Urothelium cell line (cell line): ENCODE results near the gene ULBP2.

Experiments used
- DNase-seq: peaks from one replicate; pipeline ENCODE4 v3.0.0; 2011; ENCODE audit warnings: low spot score, mixed read lengths
- FAIRE-seq: peaks from 2 replicates; lab custom pipeline; 2011; peaks lifted over from hg19 to GRCh38; lab: Jason Lieb, UNC

Gene ULBP2, protein sequence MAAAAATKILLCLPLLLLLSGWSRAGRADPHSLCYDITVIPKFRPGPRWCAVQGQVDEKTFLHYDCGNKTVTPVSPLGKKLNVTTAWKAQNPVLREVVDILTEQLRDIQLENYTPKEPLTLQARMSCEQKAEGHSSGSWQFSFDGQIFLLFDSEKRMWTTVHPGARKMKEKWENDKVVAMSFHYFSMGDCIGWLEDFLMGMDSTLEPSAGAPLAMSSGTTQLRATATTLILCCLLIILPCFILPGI

DNA sequence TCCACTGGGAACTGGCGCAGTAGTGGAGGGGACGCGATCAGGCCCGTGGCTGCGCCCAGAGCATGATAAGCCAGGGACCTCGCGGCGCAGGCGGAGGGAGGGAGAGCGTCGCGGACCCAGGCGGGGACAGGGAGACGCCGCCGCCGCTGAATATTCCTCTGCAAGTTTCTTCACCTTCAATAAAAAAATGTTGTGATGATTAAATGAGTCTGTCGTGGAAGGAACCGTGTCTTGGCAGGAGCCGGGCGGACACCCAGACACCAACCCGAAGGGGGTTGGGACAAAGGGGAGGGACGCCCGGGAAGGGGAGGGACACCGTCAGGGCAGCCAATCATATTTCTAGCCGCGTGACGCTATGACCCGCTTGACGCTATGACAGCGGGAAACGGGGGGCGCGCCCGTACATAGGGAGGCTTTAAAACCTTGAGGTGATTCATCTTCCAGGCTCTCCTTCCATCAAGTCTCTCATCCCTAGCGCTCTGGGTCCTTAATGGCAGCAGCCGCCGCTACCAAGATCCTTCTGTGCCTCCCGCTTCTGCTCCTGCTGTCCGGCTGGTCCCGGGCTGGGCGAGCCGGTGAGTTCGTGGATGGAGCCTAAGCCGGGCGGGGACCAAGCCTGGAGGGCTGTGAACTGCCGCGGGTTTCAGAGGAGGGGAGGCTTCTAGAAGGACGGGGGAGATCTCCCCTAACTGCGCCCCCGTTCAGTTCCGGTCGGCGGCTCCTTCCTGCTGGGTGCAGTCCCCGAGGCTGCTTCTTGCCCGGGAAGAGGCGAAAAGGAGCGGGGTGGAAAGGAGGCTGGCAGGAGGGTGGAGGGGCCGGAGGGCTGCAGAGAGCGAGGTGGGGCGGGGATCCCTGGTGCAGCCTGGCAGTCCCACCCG is at the start of gene ULBP2:
TSS of gene ULBP2 (plus strand) at position 432 of the 878 bp plus-strand sequence. CDS start at position 491, 59 bp downstream.
- peak; percentile 96 for DNase-seq
- FAIRE-seq, result peak; percentile 44

DNA sequence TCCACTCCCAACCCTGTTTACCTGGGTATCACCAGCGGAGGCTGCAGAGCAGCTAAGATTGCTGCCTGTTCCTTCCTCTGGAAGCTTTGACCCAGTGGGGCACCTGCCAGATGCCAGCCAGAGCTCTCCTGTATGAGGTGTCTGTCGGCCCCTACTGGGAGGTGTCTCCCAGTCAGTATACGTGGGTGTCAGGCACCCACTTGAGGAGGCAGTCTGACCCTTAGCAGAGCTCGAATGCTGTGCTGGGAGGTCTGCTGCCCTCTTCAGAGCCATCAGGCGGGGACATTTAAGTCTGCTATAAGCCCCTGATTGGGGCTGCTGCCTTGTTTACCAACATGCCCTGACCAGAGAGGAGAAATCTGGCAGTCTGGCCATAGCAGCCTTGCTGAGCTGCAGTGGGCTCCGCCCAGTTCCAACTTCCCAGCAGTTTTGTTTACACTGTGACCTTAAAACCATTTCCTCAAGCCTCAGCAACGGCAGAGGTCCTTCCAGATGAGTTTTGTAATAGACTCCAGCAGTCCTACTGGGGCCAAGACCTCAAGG is 46.7 kb upstream of the ULBP2 start:
- DNase-seq, result no peak
- FAIRE-seq, result no peak

DNA sequence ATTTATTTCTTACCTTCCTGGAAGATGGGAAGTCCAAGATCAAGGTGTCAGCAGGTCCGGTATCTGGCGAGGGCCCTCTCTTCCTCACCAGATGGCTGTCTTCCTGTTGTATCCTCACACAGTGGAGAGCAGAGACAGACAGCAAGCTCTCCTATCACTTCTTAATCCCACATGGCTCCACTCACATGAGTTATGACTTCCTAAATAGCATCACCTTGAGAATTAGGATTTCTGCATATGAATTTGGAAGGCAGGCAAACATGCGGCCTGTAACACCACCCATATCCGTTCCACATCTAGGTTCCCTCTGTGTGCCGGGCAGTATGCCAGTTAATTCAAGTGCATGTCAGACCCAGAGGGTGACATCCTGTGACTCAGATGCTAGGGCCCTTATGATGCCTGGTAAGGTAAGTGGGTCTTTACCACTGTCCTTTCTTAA is 46.0 kb upstream of the ULBP2 start:
- DNase-seq (peak; percentile 72), FAIRE-seq (no peak)

DNA sequence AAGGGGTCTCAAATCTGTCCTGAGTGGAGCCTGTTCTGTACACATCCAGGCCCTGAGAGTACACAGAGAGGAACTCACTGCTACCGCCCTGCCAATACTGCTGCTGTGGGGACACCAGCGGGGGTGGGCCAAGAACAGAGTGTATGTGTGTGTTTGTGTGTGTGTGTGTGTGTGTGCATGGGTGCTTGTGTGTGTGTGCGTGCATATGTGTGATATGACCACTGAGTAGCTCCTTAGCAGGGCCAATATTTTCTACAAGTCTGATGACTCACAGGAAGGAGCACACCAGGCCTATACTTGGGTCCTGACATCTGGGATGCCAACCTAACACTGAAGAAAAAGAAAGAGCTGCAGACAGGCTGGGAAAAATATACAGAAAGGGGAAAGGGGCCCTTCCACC is 45.3 kb upstream of the ULBP2 start:
- DNase-seq (peak; percentile 48), FAIRE-seq (peak; percentile 9)

DNA sequence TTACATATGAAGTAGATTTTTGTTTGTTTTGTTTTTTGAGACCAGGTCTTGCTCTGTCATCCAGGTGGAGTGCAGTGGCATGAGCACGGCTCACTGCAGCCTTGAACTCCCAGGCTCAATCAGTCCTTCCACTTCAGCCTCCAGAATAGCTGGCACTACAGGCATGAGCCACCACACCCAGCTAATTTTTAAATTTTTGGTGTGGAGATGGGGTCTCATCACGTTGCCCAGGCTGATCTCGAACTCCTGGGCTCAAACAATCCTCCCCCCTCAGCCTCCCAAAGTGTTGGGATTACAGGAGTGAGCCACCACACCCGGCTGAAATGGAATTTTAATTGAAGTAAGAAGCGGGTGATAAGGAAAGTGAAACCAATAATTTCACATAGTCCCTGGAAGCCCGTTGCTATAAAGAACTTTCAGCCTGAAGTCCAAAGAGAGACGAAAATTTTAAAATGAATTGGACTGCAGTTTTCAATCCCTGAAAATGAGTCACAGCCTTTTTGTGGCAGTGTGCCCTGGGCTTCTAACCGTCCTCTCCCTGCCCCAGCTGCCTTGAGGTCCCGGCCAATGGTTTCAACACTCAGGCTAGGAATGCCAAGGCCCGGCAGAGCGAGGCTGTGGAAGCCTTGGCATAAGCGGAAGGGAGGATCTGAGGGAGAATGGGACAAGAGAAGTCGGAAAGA is 44.7 kb upstream of the ULBP2 start:
- DNase-seq (peak; percentile 83), FAIRE-seq (no peak)

DNA sequence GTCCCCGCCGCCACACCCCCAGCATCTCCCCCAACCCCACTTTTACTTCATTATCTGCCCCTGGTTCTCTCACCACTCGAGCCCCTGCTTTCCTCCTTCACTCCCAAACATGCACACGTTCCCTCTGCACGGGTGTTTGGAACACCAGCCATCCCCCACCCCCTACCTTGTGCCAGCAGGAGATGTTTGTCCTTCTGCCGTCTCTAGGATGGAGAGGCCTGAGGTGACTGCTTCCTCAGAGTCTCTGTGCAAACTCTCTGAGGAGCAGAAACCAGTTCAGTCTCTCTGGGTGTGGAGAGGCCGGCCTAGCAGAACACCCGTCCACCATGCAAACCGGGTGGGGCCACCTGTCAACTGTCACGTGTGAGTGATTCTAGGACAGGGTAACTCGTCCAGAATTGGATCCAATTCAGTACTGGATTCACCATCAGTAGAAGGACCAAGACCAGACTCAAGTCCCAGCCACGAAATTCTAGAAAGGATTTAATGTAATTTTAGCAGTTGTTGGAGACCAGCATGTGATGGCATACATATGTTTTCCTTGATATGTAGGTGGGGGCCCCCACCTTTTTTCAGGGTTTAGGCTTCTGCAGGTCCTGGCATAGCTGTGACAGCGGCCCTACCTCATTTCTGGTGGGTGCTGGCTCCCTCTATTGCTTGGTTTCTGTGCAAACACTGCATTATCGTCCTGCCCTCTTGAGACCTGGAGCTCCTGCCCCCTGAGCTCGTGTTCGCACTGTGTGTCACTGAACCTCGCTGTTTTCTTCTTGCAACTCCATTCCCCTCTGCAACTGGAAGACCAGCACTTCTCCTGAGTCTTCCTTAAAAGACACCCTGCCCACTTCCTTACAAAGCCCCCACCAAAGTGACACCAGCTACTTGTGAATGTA is 43.7 kb upstream of the ULBP2 start, which contains the start of gene RAET1E:
TSS of gene RAET1E (minus strand) at position 259 of the 890 bp plus-strand sequence. CDS start 7,212 bp downstream, outside the sequence.
- DNase-seq (no peak), FAIRE-seq (no peak)

DNA sequence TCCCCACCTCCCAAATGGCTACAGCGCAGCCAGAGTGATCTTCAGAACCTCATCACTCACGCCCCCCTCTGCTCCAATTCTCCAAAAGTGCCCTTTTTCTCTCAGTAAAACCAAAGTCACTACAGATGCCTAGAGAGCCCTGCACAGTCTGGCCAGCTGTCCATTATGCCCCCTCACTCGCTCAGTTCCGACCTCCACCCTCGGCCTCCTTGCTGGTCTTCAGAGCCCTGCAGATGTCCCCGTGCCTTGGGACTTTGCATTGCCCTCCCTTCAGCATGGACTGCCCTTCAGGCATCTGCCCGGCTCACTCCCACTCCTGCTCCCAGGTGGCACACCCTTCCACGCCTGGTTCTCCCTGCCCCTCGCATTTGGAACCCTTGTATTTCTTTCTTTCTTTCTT is 42.8 kb upstream of the ULBP2 start:
- no peak for DNase-seq
- FAIRE-seq, result no peak

DNA sequence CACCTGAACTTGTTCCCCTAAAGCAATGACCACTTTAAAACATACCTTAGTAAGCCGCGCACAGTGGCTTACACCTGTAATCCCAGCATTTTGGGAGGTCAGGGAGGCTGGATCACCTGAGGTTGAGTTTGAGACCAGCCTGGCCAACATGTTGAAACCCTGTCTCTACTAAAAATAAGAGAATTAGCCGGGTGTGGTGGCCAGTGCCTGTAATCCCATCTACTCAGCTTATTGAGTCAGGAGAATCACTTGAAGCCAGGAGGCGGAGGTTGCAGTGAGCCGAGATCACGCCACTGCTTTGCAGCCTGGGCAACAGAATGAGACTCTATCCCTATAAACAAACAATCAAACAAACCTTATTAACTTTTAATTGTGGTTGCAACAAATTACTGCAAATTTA is 42.3 kb upstream of the ULBP2 start:
- no peak for DNase-seq
- FAIRE-seq, result no peak

DNA sequence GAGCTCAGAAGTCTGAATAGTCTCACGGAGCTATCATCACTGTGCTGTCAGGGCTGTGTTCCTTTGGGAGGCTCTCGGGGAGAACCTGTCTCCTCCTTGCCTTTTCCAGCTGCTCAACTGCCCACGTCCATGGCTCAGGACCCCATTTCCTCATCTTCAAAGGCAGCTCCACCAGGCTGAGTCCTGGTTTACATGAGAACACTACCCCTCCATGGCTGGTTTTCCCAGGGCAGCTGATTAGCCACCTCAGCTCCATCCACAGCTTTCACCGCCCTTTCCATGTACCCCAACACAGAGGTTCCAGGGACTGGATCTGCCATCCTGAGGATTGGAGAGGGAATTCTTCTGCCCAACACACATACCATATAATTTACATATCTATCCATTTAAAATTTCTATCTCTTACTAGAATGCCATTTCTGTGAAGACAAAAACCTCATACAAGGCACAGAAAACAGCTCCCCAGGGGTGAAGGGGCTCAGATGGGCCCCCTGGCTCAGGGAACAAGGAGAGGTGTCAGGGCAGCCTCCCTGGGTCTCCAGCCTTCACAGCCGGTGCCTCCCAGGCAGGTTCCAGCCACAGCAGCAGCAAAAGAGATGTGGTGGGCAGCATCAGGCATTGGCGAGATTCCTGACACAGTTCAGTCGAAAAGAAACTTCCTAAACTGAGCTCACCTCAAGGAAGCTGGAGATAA is 41.7 kb upstream of the ULBP2 start:
- FAIRE-seq, result no peak
- DNase-seq, result no peak

DNA sequence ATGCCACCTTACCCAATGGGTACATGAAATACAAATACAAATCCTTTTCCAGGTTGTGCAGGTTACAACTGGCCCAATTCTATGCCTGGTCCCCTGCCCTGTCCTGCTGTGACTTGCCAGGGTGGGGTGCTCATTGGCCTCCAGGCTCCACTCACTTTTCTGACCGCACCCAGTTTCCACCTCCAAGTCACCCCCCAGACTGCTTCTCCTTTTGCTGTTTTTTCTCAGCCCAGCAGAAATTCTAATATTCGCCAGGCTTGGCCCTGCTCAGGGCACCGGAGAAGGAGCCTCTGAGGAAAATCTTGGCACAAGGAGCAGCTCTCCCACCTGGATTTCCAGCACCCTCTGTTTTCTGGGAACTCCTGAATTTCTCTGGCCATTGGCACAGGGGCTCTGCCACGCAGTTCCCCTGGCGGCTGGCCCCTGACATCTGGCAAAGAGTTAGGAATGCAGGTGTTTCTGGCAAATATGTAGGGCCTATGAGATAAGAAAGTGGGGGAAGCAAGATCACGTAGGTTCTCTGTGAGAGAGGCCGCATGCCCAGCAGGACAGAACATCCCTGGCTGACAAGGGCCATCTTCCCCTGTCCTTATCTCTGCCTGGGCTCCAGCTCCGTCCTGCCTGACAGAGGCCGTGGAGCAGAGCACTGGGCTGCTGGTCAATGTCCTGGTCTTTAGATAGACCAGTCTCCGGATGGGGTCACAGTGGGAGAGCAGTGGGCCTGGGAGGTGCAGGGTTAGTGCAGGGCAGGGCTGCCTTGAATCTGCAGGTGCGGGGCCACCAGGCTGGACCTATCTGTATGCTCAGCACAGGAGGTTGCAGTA is 41.0 kb upstream of the ULBP2 start:
- FAIRE-seq, result no peak
- DNase-seq, result no peak

DNA sequence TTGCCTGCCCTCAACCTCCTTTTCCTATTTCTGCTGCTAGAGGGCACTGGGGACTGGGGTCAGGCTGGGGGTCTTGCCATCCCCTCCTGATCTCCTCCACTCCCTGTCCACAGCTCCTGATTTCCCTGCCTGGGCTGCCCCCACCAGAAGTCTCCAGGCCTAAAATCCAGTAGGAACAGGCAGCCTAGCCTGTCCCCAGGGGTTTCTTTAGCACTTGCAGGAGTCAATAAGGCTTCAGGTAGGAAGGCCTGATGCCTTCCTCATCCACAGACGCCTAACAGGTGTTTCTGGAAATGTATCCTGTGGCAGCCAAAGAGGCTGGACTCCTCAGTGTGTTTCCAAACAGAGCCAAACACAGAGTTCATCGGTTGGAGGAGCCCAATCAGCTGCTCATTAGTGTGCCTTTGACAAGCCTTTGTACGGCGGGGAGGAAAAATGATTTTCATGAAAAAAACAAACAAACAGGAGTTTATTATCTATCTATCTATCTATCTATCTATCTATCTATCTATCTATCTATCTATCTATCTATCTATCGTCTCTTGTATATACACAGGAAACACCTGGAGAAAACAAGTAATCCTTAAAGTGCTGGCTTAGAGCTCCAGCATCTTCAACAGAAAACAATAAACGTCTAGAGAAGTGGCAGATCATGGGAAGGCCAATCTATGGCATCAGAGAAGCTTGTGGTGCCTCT is 40.2 kb upstream of the ULBP2 start:
- FAIRE-seq, result no peak
- no peak for DNase-seq

DNA sequence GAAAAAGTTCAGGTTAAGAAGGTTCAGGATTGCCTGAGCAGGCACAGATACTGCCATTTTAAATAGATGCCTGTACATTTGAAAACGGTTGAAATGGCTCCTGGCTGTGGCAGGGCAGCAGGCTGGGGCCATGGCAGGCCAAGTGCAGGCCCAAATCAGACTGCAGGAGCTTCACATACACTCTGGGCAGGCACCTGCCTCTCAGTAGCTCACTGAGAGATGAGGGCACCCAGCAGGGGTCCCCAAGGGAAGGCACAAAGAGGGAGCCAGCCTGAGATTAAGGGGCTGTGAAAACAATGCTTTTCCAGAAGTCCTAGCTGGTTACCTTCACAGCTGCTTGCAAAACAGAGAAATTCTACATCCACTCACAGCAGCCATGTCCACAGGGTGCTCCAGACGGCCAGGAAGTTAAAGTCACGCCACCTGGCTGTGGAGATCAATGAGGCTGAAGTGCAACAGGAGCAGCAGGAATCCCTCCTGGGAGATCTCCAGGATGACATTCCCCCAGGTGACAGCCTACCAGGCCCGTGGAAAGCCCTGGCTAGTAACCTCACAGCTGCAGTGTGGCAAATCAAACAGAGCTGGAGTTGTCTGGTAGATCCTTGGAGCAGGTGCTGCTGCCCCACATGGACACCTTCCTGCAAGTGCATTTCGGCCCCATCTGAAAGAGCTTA is 37.7 kb upstream of the ULBP2 start:
- FAIRE-seq, result no peak
- no peak for DNase-seq

DNA sequence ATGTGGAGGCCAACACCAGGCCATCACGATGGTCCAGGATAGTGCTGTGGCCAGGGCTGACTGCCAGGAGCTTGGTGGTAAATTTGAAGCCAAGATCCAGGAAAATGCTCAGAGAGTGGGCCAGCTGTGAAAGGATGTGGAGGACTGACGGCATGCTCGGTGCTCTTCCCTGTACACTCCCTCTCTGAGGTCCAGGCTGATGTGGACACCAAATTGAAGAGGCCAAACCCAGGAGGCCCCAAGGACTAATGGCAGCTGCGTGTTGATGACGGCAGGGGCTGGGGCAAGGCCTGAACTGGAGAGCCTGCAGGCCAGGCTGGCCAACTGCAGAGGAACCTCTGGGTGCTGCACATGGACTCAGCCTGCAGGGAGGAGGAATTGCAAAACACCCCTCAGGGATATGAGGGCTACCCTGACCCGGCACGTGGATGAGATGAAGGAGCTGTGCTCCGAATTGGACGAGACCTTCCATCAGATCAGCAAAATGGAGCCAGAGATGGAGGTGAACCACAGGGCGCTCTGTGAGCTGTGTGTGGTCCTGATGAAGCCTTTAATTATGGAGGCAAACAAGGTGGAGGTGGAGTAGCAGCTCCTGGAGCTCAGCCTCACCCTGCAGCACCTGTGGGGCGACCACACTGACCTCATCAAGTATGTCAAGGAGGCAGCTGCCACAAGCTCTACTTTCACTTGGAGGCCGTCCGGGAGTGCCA is 37.0 kb upstream of the ULBP2 start:
- DNase-seq, result no peak
- FAIRE-seq, result no peak

DNA sequence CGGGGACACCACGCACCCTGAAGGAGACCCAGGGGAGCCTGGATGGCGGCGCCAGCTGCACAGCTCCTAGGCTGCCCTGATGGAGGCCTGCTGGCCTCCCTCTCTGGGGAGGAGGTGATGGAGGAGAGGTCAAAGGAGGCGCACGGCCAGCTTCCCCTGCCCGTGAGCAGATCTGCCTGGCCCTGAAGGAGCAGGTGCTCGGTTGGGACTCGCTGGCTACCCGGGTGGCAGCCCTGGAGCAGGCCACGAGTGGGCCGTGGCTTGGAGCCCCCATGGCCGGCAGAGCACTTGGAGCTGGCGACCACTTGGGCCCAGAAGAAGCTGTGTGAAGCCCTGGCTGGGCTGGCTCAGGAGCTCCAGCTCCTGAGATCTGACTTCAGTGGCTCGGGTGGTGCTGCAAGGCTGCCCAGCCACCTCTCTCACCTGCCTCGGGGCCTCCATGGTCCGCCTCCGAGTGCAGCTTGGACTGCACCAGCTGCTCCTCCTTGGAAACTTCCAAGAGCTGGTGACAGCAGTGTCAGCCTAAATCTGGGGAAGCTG is 36.4 kb upstream of the ULBP2 start:
- DNase-seq (no peak), FAIRE-seq (no peak)

DNA sequence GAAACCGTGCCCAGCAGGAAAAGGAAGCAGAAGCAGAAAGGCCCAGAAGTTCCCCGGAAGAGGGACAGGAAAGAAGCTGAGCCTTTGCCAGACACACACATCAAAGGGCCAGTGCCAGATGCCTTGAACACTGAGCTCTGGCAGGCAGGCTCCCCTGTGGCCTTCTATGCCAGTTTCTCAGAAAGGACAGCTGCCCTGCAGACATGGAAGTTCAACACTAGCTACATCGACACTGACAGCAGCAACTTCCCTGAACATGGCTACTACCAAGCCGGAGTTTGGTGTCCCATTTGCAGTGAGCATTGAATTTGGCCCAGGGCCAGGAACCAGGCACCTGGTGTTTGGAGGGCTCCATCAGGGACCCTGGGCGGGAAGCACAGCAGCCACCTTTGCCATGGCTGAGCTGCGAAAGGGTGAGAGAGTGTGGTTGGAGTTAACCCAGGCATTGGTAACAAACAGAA is 35.9 kb upstream of the ULBP2 start:
- FAIRE-seq (no peak), DNase-seq (no peak)

DNA sequence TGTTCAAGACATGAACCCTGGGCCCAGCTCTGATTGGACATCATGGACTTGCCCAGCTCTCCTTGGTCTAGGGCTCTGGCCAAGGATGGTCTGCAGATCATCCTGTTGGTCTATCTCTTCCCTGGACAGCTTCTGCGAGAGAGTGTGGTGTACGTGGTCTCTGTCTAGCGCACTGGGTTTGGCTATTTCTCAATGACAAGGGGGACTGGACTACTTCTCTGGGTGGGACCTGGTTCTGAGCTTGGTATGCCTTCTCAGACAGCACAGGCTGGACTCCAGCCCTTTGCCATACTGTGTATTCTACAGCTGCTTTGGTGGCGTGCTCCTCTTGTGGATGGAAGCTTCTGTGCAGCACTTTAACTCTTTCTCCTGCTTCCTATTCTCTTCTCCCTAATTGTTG is 35.4 kb upstream of the ULBP2 start:
- DNase-seq, result no peak
- no peak for FAIRE-seq

DNA sequence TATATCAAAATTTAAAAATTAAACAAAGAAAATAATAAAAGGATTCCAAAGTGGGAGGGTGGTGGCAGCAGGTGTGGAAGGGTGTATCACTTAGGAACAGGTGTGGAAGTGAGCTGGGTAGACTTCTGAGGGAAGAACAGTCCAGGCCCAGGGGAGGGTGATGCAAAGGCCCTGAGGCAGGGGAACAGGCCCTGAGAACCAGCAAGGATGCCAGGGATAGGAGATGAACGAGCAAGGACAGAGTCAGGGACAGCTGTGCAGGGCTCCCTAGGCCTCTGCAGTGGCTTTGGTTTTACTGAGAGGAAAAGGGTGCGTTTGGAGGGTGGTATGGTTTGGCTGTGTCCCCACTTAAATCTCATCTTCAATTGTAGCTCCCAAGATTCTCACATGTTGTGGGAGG is 34.5 kb upstream of the ULBP2 start:
- FAIRE-seq, result no peak

More for the DNA sequence above, 34.5 kb upstream of the ULBP2 start:
- no peak for DNase-seq
